Ascending aorta (tissue), 2 donors: ENCODE measurements around the gene R3HDM2. TPM values are rescaled to one million over a fixed set of nuclear protein-coding genes. Genes with fewer than 3 reads are reported as not detected.
"Not testable (repeated sequence)": the region's sequence is repeated elsewhere in the genome, so short reads cannot be mapped to it uniquely, and the experiment has no call there.

Experiments used
- DNase-seq, 2 donors: peaks; one replicate each; pipeline ENCODE4 v3.0.0-alpha.2; 2019; ENCODE audit warnings: low spot score in 2 of 2
- H3K27ac ChIP-seq, 2 donors: fragments of 200-600 bp; sonication (generic); one replicate each; pipeline ENCODE4 v1.5.1; 2016 to 2017; ENCODE audit warnings: mild to moderate bottlenecking in 1 of 2
- H3K27me3 ChIP-seq: fragments of 200-600 bp; sonication (generic); one replicate; pipeline ENCODE4 v1.5.1; 2017
- H3K36me3 ChIP-seq, 2 donors: fragments of 200-600 bp; sonication (generic); one replicate each; pipeline ENCODE4 v1.5.1; 2016
- H3K4me1 ChIP-seq, 2 donors: fragments of 200-600 bp; sonication (generic); one replicate each; pipeline ENCODE4 v1.5.1; 2016 to 2017; ENCODE audit warnings: mild to moderate bottlenecking in 1 of 2
- H3K4me3 ChIP-seq, 2 donors: fragments of 200-600 bp; sonication (generic); one replicate each; pipeline ENCODE4 v1.5.1; 2016 to 2017; ENCODE audit warnings: mild to moderate bottlenecking in 1 of 2
- H3K9me3 ChIP-seq, 2 donors: fragments of 200-600 bp; sonication (generic); one replicate each; pipeline ENCODE4 v1.5.1; 2016
- CTCF ChIP-seq, 3 experiments: fragments of 200-600 bp in 2 of 3; fragments of 450-650 bp in 1 of 3; sonication (generic) in 2 of 3; IDR thresholded peaks; one replicate each; pipeline ENCODE4 v1.5.1; 2016 to 2019; ENCODE audit warnings: antibody characterized with exemption in 3 of 3, mild to moderate bottlenecking in 1 of 3, moderate library complexity in 1 of 3
- intact Hi-C: fragments of 100-400 bp; cut with DNase I; formaldehyde crosslinking; loops from one replicate; pipeline ENCODE4 v1.15.1; 2023
- total RNA-seq: library from RNA; depleted of rRNA; stranded (reverse); fragments of >200 nt; gene quantifications from one replicate; pipeline ENCODE4 v1.1.0, GENCODE V29; 2016

R3HDM2 gene
- total RNA-seq, 1 donor from 2014 or later: 49.5 TPM

- no peaks in the 10 kb centered on the region for H3K27me3 ChIP-seq
- no peak overlapping the region for H3K4me3 ChIP-seq
- TF ChIP-seq CTCF (IDR thresholded peaks at IDR 0.05): no peak
- peaks cover 31 to 67% of the 10 kb centered on the region in 2 donors for H3K36me3 ChIP-seq
- DNase-seq: no peak
- no peaks in the 10 kb centered on the region for H3K9me3 ChIP-seq
- intact Hi-C loops: no loop called here
- H3K4me1 ChIP-seq: no peaks in the 10 kb centered on the region
- H3K27ac ChIP-seq: no peak overlapping the region
Observed at GRCh38 chr12:57278465-57279381, 152.1 kb downstream of the R3HDM2 start.

GRCh38 chr12:57276935-57277563 is 153.8 kb downstream of the R3HDM2 start:
- intact Hi-C loops: no loop called here

DNA sequence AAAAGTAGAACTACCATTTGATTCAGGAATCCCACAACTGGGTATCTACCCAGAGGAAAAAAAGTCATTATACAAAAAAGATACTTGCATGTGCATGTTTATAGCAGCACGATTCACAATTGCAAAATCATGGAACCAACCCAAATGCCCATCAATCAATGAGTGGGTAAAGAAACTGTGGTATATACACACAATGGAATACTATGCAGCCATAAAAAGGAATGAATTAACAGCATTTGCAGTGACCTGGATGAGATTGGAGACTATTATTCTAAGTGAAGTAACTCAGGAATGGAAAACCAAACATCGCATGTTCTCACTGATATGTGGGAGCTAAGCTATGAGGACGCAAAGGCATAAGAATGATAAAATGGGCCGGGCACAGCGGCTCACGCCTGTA is 154.6 kb downstream of the R3HDM2 start:
- intact Hi-C loops, H3K4me1 ChIP-seq, H3K27me3 ChIP-seq, H3K9me3 ChIP-seq, H3K4me3 ChIP-seq, DNase-seq, H3K27ac ChIP-seq: not testable (repeated sequence)
- H3K36me3 ChIP-seq: peaks cover 15 to 55% of the 10 kb centered on the region in 2 donors

More at GRCh38 chr12:57276935-57277563, 153.8 kb downstream of the R3HDM2 start:
- Histone ChIP-seq H3K9me3 (no peaks in the 10 kb centered on the region), H3K4me3 (no peak overlapping the region), H3K36me3 (peaks cover 22 to 54% of the 10 kb centered on the region in 2 donors), H3K4me1 (no peaks in the 10 kb centered on the region), H3K27me3 (no peaks in the 10 kb centered on the region), H3K27ac (no peak overlapping the region)
- no peak for DNase-seq
- peak in 1 of 3 experiments; percentile 26 for TF ChIP-seq CTCF (IDR thresholded peaks at IDR 0.05)

GRCh38 chr12:57273516-57273915 is 157.3 kb downstream of the R3HDM2 start:
- Histone ChIP-seq H3K4me3 (no peak overlapping the region), H3K4me1 (no peaks in the 10 kb centered on the region), H3K9me3 (no peaks in the 10 kb centered on the region), H3K36me3 (peaks cover 19 to 57% of the 10 kb centered on the region in 2 donors), H3K27me3 (no peaks in the 10 kb centered on the region), H3K27ac (no peak overlapping the region)
- no peak for DNase-seq
- no peak for TF ChIP-seq CTCF (IDR thresholded peaks at IDR 0.05)
- intact Hi-C loops: no loop called here

- Histone ChIP-seq H3K27me3 (no peaks in the 10 kb centered on the region), H3K4me3 (no peak overlapping the region), H3K36me3 (peaks cover 21 to 55% of the 10 kb centered on the region in 2 donors), H3K4me1 (no peaks in the 10 kb centered on the region), H3K9me3 (no peaks in the 10 kb centered on the region), H3K27ac (no peak overlapping the region)
- intact Hi-C loops: no loop called here
- DNase-seq: no peak
- no peak for TF ChIP-seq CTCF (IDR thresholded peaks at IDR 0.05)
Observed at GRCh38 chr12:57272337-57273151, 158.3 kb downstream of the R3HDM2 start.
